ENCODE measurements around the gene KHDRBS1. TPM values are rescaled to one million over a fixed set of nuclear protein-coding genes. Genes with fewer than 3 reads are reported as not detected.

Gene KHDRBS1
- polyA plus RNA-seq, 1 donor from 2014 or later: 214 TPM

- peak overlapping the region; percentile 43 for H3K9ac ChIP-seq (ENCODE audit: low read length)
- no peaks in the 10 kb centered on the region for H3K79me2 ChIP-seq (replicated peaks; ENCODE audit: insufficient read depth, low read length)
- H3K27ac ChIP-seq (ENCODE audit: low read length): peak overlapping the region; percentile 77
- H3K9me2 ChIP-seq (ENCODE audit: insufficient read depth, low read length): no peaks in the 10 kb centered on the region
- no peak overlapping the region for H3K4me3 ChIP-seq (ENCODE audit: low read length)
- no peaks in the 10 kb centered on the region for H4K20me1 ChIP-seq (ENCODE audit: insufficient read depth)
- no peak for TF ChIP-seq MXI1 (conservative IDR thresholded peaks at IDR 0.05; ENCODE audit: poor library complexity, severe bottlenecking)
- no peak for TF ChIP-seq RAD21 (conservative IDR thresholded peaks at IDR 0.05)
- no peak for TF ChIP-seq EZH2 (IDR thresholded peaks at IDR 0.05; ENCODE audit: borderline replicate concordance, insufficient read depth, low read length, poor library complexity, severe bottlenecking)
- no peak for TF ChIP-seq TAF1 (IDR thresholded peaks at IDR 0.05; ENCODE audit: low read depth)
- TF ChIP-seq SMC3 (conservative IDR thresholded peaks at IDR 0.05; ENCODE audit: poor library complexity): no peak
- no peak for TF ChIP-seq EP300 (conservative IDR thresholded peaks at IDR 0.05; ENCODE audit: poor library complexity, severe bottlenecking)
- TF ChIP-seq, protein P1, sequence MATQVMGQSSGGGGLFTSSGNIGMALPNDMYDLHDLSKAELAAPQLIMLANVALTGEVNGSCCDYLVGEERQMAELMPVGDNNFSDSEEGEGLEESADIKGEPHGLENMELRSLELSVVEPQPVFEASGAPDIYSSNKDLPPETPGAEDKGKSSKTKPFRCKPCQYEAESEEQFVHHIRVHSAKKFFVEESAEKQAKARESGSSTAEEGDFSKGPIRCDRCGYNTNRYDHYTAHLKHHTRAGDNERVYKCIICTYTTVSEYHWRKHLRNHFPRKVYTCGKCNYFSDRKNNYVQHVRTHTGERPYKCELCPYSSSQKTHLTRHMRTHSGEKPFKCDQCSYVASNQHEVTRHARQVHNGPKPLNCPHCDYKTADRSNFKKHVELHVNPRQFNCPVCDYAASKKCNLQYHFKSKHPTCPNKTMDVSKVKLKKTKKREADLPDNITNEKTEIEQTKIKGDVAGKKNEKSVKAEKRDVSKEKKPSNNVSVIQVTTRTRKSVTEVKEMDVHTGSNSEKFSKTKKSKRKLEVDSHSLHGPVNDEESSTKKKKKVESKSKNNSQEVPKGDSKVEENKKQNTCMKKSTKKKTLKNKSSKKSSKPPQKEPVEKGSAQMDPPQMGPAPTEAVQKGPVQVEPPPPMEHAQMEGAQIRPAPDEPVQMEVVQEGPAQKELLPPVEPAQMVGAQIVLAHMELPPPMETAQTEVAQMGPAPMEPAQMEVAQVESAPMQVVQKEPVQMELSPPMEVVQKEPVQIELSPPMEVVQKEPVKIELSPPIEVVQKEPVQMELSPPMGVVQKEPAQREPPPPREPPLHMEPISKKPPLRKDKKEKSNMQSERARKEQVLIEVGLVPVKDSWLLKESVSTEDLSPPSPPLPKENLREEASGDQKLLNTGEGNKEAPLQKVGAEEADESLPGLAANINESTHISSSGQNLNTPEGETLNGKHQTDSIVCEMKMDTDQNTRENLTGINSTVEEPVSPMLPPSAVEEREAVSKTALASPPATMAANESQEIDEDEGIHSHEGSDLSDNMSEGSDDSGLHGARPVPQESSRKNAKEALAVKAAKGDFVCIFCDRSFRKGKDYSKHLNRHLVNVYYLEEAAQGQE (IDR thresholded peaks at IDR 0.05; ENCODE audit: borderline replicate concordance): no peak
- no peak for TF ChIP-seq CTCF (IDR thresholded peaks at IDR 0.05; ENCODE audit: poor library complexity, severe bottlenecking)
- TF ChIP-seq POLR2AphosphoS5 (IDR thresholded peaks at IDR 0.05): no peak
- H2AFZ ChIP-seq (ENCODE audit: low read depth, low read length): no peak overlapping the region
- H3K27me3 ChIP-seq (ENCODE audit: insufficient read depth, low read depth, low read length): no peaks in the 10 kb centered on the region
- H3K4me2 ChIP-seq (ENCODE audit: low read length): no peak overlapping the region
- H3F3A ChIP-seq (ENCODE audit: insufficient read depth, low read length, poor library complexity, severe bottlenecking): peaks cover 4% of the 10 kb centered on the region
- H3K9me3 ChIP-seq (ENCODE audit: low read length): no peaks in the 10 kb centered on the region
- peaks cover 13% of the 10 kb centered on the region for H3K36me3 ChIP-seq (ENCODE audit: insufficient read depth, low read length)
Observed at GRCh38 chr1:32062867-32063230, 49.2 kb downstream of the KHDRBS1 start.

GRCh38 chr1:32063261-32063681 lies 49.6 kb downstream of the KHDRBS1 start:
- Histone ChIP-seq H3K79me2 (replicated peaks; ENCODE audit: insufficient read depth, low read length) (no peaks in the 10 kb centered on the region), H3K27me3 (ENCODE audit: insufficient read depth, low read depth, low read length) (no peaks in the 10 kb centered on the region), H3K9ac (ENCODE audit: low read length) (peak overlapping the region; percentile 43), H2AFZ (ENCODE audit: low read depth, low read length) (no peak overlapping the region), H3K9me2 (ENCODE audit: insufficient read depth, low read length) (no peaks in the 10 kb centered on the region), H3K36me3 (ENCODE audit: insufficient read depth, low read length) (peaks cover 13% of the 10 kb centered on the region), H3K9me3 (ENCODE audit: low read length) (no peaks in the 10 kb centered on the region), H3K27ac (ENCODE audit: low read length) (peak overlapping the region; percentile 77), H3F3A (ENCODE audit: insufficient read depth, low read length, poor library complexity, severe bottlenecking) (peaks cover 4% of the 10 kb centered on the region), H4K20me1 (ENCODE audit: insufficient read depth) (no peaks in the 10 kb centered on the region), H3K4me3 (ENCODE audit: low read length) (no peak overlapping the region), H3K4me2 (ENCODE audit: low read length) (no peak overlapping the region)
- peak; percentile 26 for TF ChIP-seq POLR2AphosphoS5 (IDR thresholded peaks at IDR 0.05)
- no peak for TF ChIP-seq EZH2 (IDR thresholded peaks at IDR 0.05; ENCODE audit: borderline replicate concordance, insufficient read depth, low read length, poor library complexity, severe bottlenecking)
- no peak for TF ChIP-seq TAF1 (IDR thresholded peaks at IDR 0.05; ENCODE audit: low read depth)
- TF ChIP-seq RAD21 (conservative IDR thresholded peaks at IDR 0.05): peak; percentile 82
- no peak for TF ChIP-seq MXI1 (conservative IDR thresholded peaks at IDR 0.05; ENCODE audit: poor library complexity, severe bottlenecking)
- no peak for TF ChIP-seq EP300 (conservative IDR thresholded peaks at IDR 0.05; ENCODE audit: poor library complexity, severe bottlenecking)
- TF ChIP-seq, protein P1 (IDR thresholded peaks at IDR 0.05; ENCODE audit: borderline replicate concordance): no peak
- peak; percentile 83 for TF ChIP-seq SMC3 (conservative IDR thresholded peaks at IDR 0.05; ENCODE audit: poor library complexity)
- TF ChIP-seq CTCF (IDR thresholded peaks at IDR 0.05; ENCODE audit: poor library complexity, severe bottlenecking): peak; percentile 86

Measured in neural cell (in vitro differentiated cells).